Esophagus muscularis mucosa (tissue), 4 donors: ENCODE measurements around the gene BTBD7. TPM values are rescaled to one million over a fixed set of nuclear protein-coding genes. Genes with fewer than 3 reads are reported as not detected.
"Not testable (repeated sequence)": the region's sequence is repeated elsewhere in the genome, so short reads cannot be mapped to it uniquely, and the experiment has no call there.

ENCODE experiments used
- DNase-seq: peaks from one replicate; pipeline ENCODE4 v3.0.0-alpha.2; 2017; ENCODE audit errors: extremely low spot score
- H3K27ac ChIP-seq, 4 donors: fragments of 200-600 bp; sonication (generic); replicated peaks in 1 of 4; 1 replicate in 3 of 4; 2 replicates in 1 of 4; pipeline ENCODE4 v1.5.1; 2016 to 2019; ENCODE audit warnings: mild to moderate bottlenecking in 1 of 4
- H3K27me3 ChIP-seq, 4 donors: fragments of 200-600 bp; sonication (generic); one replicate each; pipeline versions ENCODE4 v1.5.1 to v1.6.0; 2016 to 2019
- H3K36me3 ChIP-seq, 4 donors: fragments of 200-600 bp; sonication (generic); one replicate each; pipeline ENCODE4 v1.5.1; 2016 to 2019
- H3K4me1 ChIP-seq, 4 donors: fragments of 200-600 bp; sonication (generic); one replicate each; pipeline ENCODE4 v1.5.1; 2016 to 2019
- H3K4me3 ChIP-seq, 4 donors: fragments of 200-600 bp; sonication (generic); 1 replicate in 2 of 4; 2 replicates in 2 of 4; pipeline ENCODE4 v1.5.1; 2016 to 2019; ENCODE audit warnings: mild to moderate bottlenecking in 4 of 4, moderate library complexity in 1 of 4
- H3K9me3 ChIP-seq, 4 donors: fragments of 200-600 bp; sonication (generic); 1 replicate in 3 of 4; 2 replicates in 1 of 4; pipeline ENCODE4 v1.5.1; 2016 to 2019
- EP300 ChIP-seq: sonication (generic); formaldehyde crosslinking; IDR thresholded peaks from one replicate; pipeline ENCODE4 v1.6.1; 2017; ENCODE audit warnings: antibody characterized with exemption
- POLR2A ChIP-seq: fragments of 450-650 bp; IDR thresholded peaks from one replicate; pipeline ENCODE4 v1.6.1; 2017; ENCODE audit warnings: antibody characterized with exemption, moderate library complexity, mild to moderate bottlenecking, low read depth
- POLR2AphosphoS5 ChIP-seq, 2 donors: sonication (generic); formaldehyde crosslinking; IDR thresholded peaks; one replicate each; pipeline ENCODE4 v1.6.1; 2017; ENCODE audit warnings: antibody characterized with exemption in 2 of 2
- WGBS: methylation state at CpG from one replicate; pipeline ENCODE4 v1.1.5; 2018; 5-methylcytosine and 5-hydroxymethylcytosine counted together
- intact Hi-C: fragments of 100-400 bp; cut with DNase I; formaldehyde crosslinking; loops from one replicate; pipeline ENCODE4 v1.15.1; 2023
- total RNA-seq, 4 donors: library from RNA; depleted of rRNA; stranded (reverse); fragments of >200 nt; gene quantifications; one replicate each; pipeline versions ENCODE4 v1.1.0 to v1.2.1, GENCODE V29; 2016
- TF ChIP-seq, protein P1 (sequence below), 3 experiments: fragments of 200-600 bp in 2 of 3; fragments of 450-650 bp in 1 of 3; sonication (generic) in 2 of 3; IDR thresholded peaks; one replicate each; pipeline ENCODE4 v1.5.1; 2017 to 2019; ENCODE audit warnings: antibody characterized with exemption in 3 of 3, mild to moderate bottlenecking in 2 of 3, moderate library complexity in 1 of 3

The BTBD7 gene
- total RNA-seq, 4 donors from 2014 or later: 28.8 to 35.7 (median 30.1) TPM

DNA sequence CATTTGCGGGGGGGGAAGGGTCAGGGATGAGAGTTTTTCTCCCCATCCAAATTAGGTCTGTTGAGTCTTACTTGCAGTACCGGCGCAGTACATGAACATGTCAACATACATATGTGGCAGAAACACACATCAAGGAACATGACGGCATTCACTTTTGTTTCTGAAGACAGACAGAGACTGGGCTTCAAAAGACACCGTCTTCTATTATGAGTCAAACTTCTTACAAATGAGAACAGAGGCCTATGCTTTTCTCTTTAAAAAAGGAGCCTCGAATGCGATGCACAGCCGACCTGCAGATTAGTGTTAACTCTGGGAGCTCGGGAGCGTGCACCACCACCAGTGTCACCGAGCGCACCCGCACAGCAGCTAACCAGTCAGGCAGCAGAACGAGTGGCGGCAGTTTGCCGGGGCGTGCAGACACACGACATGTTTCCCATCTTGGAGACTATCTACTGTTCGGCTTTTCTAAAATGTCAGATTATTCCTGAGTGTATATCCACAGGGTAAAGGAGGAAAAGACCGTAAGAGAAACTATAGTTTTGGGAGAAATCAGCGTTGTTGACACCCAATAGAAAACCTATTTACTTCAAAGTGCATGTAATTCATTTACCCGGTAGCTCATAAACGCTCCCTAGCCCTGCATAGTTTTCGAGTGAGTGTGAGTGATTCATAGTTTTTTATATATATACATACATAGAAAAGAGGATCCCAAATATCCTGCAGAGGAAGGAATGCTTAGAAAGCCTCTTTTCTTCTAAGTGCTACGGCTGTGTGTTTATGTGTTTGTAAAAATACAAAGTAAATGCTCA is 92.8 kb downstream of the BTBD7 start:
- 92% methylated on average over 25 of the region's 25 CpGs for WGBS
- Histone ChIP-seq H3K4me1 (no peaks in the 10 kb centered on the region), H3K27me3 (no peaks in the 10 kb centered on the region), H3K27ac (no peak overlapping the region), H3K36me3 (peaks cover 15 to 56% (median 53%) of the 10 kb centered on the region in 4 donors), H3K4me3 (no peak overlapping the region), H3K9me3 (no peaks in the 10 kb centered on the region)
- no peak for DNase-seq
- no peak for TF ChIP-seq POLR2A
- TF ChIP-seq, protein P1, sequence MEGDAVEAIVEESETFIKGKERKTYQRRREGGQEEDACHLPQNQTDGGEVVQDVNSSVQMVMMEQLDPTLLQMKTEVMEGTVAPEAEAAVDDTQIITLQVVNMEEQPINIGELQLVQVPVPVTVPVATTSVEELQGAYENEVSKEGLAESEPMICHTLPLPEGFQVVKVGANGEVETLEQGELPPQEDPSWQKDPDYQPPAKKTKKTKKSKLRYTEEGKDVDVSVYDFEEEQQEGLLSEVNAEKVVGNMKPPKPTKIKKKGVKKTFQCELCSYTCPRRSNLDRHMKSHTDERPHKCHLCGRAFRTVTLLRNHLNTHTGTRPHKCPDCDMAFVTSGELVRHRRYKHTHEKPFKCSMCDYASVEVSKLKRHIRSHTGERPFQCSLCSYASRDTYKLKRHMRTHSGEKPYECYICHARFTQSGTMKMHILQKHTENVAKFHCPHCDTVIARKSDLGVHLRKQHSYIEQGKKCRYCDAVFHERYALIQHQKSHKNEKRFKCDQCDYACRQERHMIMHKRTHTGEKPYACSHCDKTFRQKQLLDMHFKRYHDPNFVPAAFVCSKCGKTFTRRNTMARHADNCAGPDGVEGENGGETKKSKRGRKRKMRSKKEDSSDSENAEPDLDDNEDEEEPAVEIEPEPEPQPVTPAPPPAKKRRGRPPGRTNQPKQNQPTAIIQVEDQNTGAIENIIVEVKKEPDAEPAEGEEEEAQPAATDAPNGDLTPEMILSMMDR (IDR thresholded peaks at IDR 0.05): no peak
- TF ChIP-seq POLR2AphosphoS5 (IDR thresholded peaks at IDR 0.05): no peak
- no peak for TF ChIP-seq EP300
- intact Hi-C loops: no loop called here

DNA sequence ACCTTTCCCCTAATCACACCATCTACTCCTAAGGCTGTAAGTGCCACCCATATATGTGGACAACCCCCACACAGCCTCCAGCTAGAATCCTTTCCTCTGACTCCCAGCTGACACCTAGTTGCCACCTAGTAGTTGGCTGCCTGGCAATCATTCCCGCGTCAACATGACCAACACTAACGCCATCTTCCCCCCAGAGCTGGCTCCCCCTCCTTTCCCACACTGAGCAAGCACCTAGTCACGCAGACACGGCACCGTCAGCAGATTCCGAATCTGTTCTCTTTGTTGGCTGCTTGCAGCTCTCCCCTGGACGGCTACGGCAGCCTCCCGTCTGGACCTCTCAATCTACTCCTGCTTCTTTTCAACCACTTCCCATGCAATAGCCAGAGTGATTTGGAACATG is 98.0 kb downstream of the BTBD7 start:
- no peak overlapping the region for H3K4me3 ChIP-seq
- no peaks in the 10 kb centered on the region for H3K9me3 ChIP-seq
- H3K27me3 ChIP-seq: no peaks in the 10 kb centered on the region
- intact Hi-C loops: no loop called here
- H3K27ac ChIP-seq: no peak overlapping the region
- H3K36me3 ChIP-seq: peaks cover 0 to 6% (median 2%) of the 10 kb centered on the region in 4 donors
- TF ChIP-seq EP300 (no peak), POLR2AphosphoS5 (IDR thresholded peaks at IDR 0.05) (no peak), POLR2A (no peak)
- TF ChIP-seq, protein P1 (IDR thresholded peaks at IDR 0.05): no peak
- peaks cover 3 to 18% (median 16%) of the 10 kb centered on the region in 4 donors for H3K4me1 ChIP-seq
- WGBS: 64% methylated on average over 10 of the region's 10 CpGs
- DNase-seq: no peak

DNA sequence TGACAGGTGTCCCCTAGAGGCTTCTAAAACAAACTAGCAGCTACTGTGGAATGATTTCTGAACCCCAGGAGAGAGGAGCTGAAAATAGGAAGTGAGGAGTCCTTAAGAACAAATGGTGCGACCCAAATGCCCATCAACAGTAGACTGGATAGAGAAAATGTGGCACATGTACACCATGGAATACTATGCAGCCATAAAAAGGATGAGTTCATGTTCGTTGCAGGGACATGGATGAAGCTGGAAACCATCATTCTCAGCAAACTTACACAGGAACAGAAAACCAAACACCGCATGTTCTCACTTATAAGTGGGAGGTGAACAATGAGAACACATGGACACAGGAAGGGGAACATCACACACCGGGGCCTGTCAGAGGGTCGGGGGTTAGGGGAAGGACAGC is 99.8 kb downstream of the BTBD7 start:
- H3K4me3 ChIP-seq, H3K27me3 ChIP-seq, H3K9me3 ChIP-seq, intact Hi-C loops, H3K27ac ChIP-seq, DNase-seq: not testable (repeated sequence)
- 95% methylated on average over 5 of the region's 5 CpGs for WGBS
- H3K36me3 ChIP-seq: peaks cover 0 to 18% (median 13%) of the 10 kb centered on the region in 4 donors
- peaks cover 3 to 18% (median 16%) of the 10 kb centered on the region in 4 donors for H3K4me1 ChIP-seq

DNA sequence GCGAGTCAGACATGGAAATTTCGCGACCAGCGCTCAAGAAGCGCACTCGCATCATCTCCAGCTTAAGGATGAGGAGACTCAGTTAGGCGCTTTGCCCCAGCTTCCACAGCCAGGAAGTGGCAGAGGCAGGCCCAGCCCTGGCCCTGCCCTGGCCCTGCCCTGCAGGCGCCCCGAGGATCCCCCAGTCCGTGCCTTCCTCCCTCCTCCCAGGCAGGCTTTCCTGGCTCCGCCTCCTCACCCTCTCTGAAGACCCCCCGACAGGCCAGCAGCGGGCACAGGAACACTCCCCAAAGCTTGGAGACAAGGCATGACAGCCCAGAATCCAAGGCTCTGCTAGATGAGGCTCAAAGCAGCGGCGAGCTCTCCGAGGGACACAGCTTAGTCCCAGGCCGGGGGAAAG is 100.7 kb downstream of the BTBD7 start:
- TF ChIP-seq EP300 (no peak), POLR2AphosphoS5 (IDR thresholded peaks at IDR 0.05) (no peak), POLR2A (no peak)
- TF ChIP-seq, protein P1 (IDR thresholded peaks at IDR 0.05): no peak
- peaks cover 3 to 18% (median 16%) of the 10 kb centered on the region in 4 donors for H3K4me1 ChIP-seq
- no peaks in the 10 kb centered on the region for H3K27me3 ChIP-seq
- peak overlapping the region in 3 of 4 donors; percentile 41 to 59 (median 55) for H3K4me3 ChIP-seq
- H3K9me3 ChIP-seq: no peaks in the 10 kb centered on the region
- 80% methylated on average over 14 of the region's 17 CpGs for WGBS
- no peak for DNase-seq
- peaks cover 9 to 26% (median 23%) of the 10 kb centered on the region in 4 donors for H3K36me3 ChIP-seq
- H3K27ac ChIP-seq: no peak overlapping the region
- intact Hi-C loops: no loop called here

DNA sequence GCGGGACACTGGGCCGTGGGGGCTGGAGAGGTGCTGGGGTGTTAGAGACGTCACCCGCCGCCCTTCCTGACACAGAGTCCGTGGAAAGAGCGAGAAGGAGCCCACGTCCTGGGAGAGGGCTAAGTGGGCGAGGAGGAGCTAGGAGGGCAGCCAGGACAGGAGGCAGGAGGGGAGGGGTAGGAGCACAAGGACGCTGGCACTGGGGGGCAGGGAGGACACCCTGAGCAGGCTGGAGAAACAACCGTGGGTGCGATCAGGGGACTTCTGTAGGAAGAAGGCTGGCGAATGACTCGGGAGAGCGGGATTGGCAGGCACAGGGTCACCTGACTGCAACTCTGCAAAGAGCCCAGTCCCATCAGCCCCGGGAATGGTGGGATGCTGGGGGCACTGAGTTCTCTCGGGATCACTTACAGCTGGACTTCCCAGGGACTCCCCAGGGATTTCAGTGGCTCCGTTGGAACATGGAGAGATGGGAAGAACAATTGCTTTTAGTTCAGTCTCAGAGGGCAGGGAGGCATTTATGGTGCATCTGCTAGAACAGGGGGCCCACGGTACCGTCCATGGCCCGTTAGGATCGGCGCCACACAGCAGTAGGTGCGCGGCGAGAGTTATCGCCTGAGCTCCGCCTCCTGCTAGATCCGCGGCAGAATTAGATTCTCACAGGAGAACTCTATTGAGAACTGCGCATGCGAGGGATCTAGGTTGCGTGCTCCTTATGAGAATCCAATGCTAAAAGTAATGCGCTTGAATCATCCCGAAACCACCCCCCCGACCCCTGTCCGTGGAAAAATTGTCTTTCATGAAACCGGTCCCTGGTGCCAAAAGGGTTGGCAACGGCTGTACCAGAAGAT is 101.5 kb downstream of the BTBD7 start:
- Histone ChIP-seq H3K27ac (no peak overlapping the region), H3K9me3 (no peaks in the 10 kb centered on the region), H3K4me1 (peaks cover 3 to 18% (median 16%) of the 10 kb centered on the region in 4 donors), H3K4me3 (peak overlapping the region; percentile 41 to 59 (median 50)), H3K36me3 (peaks cover 16 to 34% (median 28%) of the 10 kb centered on the region in 4 donors), H3K27me3 (no peaks in the 10 kb centered on the region)
- TF ChIP-seq, protein P1 (IDR thresholded peaks at IDR 0.05): no peak
- TF ChIP-seq EP300 (no peak), POLR2AphosphoS5 (IDR thresholded peaks at IDR 0.05) (no peak), POLR2A (no peak)
- intact Hi-C loops: no loop called here
- no peak for DNase-seq
- 58% methylated on average over 39 of the region's 39 CpGs for WGBS
